Ishikawa (cell line): ENCODE data around the gene MNT.

ENCODE experiments used
- CEBPB ChIP-seq: IDR thresholded peaks from 2 replicates; pipeline ENCODE4 v1.6.1; 2012
- CREB1 ChIP-seq: IDR thresholded peaks from 2 replicates; pipeline ENCODE4 v1.6.1; 2012; ENCODE audit warnings: low read depth
- EGR1 ChIP-seq: IDR thresholded peaks from 2 replicates; pipeline ENCODE4 v1.6.1; 2012
- EP300 ChIP-seq: IDR thresholded peaks from 2 replicates; pipeline ENCODE4 v1.6.1; 2012; ENCODE audit warnings: borderline replicate concordance
- FOXM1 ChIP-seq: IDR thresholded peaks from 2 replicates; pipeline ENCODE4 v1.6.1; 2012; ENCODE audit warnings: low read depth, borderline replicate concordance
- MAX ChIP-seq: IDR thresholded peaks from 2 replicates; pipeline ENCODE4 v1.6.1; 2012
- NFIC ChIP-seq: IDR thresholded peaks from 2 replicates; pipeline ENCODE4 v1.6.1; 2012
- RAD21 ChIP-seq: IDR thresholded peaks from 2 replicates; pipeline ENCODE4 v1.6.1; 2012; ENCODE audit warnings: low read depth
- REST ChIP-seq: IDR thresholded peaks from 2 replicates; pipeline ENCODE4 v1.6.1; 2012; ENCODE audit warnings: low read depth, mild to moderate bottlenecking
- TAF1 ChIP-seq: IDR thresholded peaks from 2 replicates; pipeline ENCODE4 v1.6.1; 2012; ENCODE audit warnings: low read depth, mild to moderate bottlenecking
- TCF12 ChIP-seq: IDR thresholded peaks from 2 replicates; pipeline ENCODE4 v1.6.1; 2012; ENCODE audit warnings: low read depth
- TEAD4 ChIP-seq: IDR thresholded peaks from 2 replicates; pipeline ENCODE4 v1.6.1; 2012
- USF1 ChIP-seq: IDR thresholded peaks from 2 replicates; pipeline ENCODE4 v1.6.1; 2012
- YY1 ChIP-seq: IDR thresholded peaks from 2 replicates; pipeline ENCODE4 v1.6.1; 2012; ENCODE audit warnings: low read depth
- ZBTB7A ChIP-seq: IDR thresholded peaks from 2 replicates; pipeline ENCODE4 v1.6.1; 2012; ENCODE audit warnings: low read depth

Gene MNT

GRCh38 chr17:2383628-2384167 is 17.2 kb downstream of the MNT start:
- TF ChIP-seq TEAD4 (no peak), REST (no peak), EP300 (no peak), CEBPB (no peak), CREB1 (no peak), MAX (no peak), USF1 (no peak)

GRCh38 chr17:2380950-2381649 is 19.8 kb downstream of the MNT start:
- no peak for TF ChIP-seq ZBTB7A
- TF ChIP-seq USF1, result no peak
- no peak for TF ChIP-seq REST
- TF ChIP-seq FOXM1, result no peak
- TF ChIP-seq CREB1, result no peak
- TF ChIP-seq MAX, result no peak
- TF ChIP-seq NFIC, result no peak
- no peak for TF ChIP-seq YY1
- TF ChIP-seq TAF1, result no peak
- no peak for TF ChIP-seq EGR1
- TF ChIP-seq CEBPB, result no peak
- no peak for TF ChIP-seq TCF12
- no peak for TF ChIP-seq TEAD4
- TF ChIP-seq EP300, result no peak
- no peak for TF ChIP-seq RAD21

GRCh38 chr17:2380226-2380922 is 20.5 kb downstream of the MNT start:
- TF ChIP-seq TEAD4 (no peak), TCF12 (no peak), REST (no peak), CEBPB (no peak), NFIC (no peak), CREB1 (no peak), RAD21 (no peak), TAF1 (no peak), FOXM1 (no peak), EGR1 (no peak), EP300 (no peak), YY1 (no peak), USF1 (no peak), MAX (no peak), ZBTB7A (no peak)
